Effector memory CD4-positive, alpha-beta T cell (primary cell): ENCODE results near the gene CHRDL1.

Source experiments
- DNase-seq, 3 donors: peaks; one replicate each; pipeline ENCODE4 v3.0.0-alpha.2; 2020
- H3K27ac ChIP-seq: 2 replicates; pipeline ENCODE4 v1.7.0; 2013; ENCODE audit warnings: mild to moderate bottlenecking, low read length, moderate library complexity; ENCODE audit not compliant: insufficient read depth, poor library complexity, severe bottlenecking
- H3K27me3 ChIP-seq: replicated peaks from 2 replicates; pipeline ENCODE4 v1.7.0; 2013; ENCODE audit warnings: mild to moderate bottlenecking, low read length; ENCODE audit not compliant: insufficient read depth, control insufficient read depth, poor library complexity, severe bottlenecking
- H3K36me3 ChIP-seq: 2 replicates; pipeline ENCODE4 v1.7.0; 2013; ENCODE audit warnings: mild to moderate bottlenecking, low read length, moderate library complexity; ENCODE audit not compliant: control insufficient read depth, insufficient read depth
- H3K4me1 ChIP-seq: 2 replicates; pipeline ENCODE4 v1.7.0; 2013; ENCODE audit warnings: low read length, mild to moderate bottlenecking; ENCODE audit not compliant: control insufficient read depth, insufficient read depth, poor library complexity, severe bottlenecking
- H3K4me3 ChIP-seq: 2 replicates; pipeline ENCODE4 v1.7.0; 2013; ENCODE audit warnings: low read length, low read depth, mild to moderate bottlenecking; ENCODE audit not compliant: insufficient read depth, poor library complexity, severe bottlenecking
- H3K9me3 ChIP-seq: 2 replicates; pipeline ENCODE4 v1.7.0; 2013; ENCODE audit warnings: mild to moderate bottlenecking, low read length, moderate library complexity; ENCODE audit not compliant: control insufficient read depth

Gene CHRDL1

DNA sequence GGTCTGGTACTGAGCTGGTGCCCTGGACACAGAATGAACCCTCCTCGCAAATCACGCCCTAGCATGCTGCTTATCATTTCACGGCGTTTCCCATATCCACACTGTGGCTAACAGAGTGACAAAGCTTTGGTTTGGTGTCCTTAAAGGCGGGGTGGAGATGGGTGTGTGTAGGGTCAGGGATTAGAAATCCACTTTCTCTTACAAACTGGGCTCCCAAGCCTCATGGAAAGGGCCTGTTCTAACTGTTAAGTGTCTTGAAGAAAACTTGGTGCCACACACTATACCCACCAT lies 735 bp upstream of the CHRDL1 start:
- Histone ChIP-seq H3K9me3 (no peaks in the 10 kb centered on the region), H3K36me3 (no peaks in the 10 kb centered on the region), H3K27ac (no peak overlapping the region), H3K4me1 (no peaks in the 10 kb centered on the region), H3K4me3 (no peak overlapping the region), H3K27me3 (no peaks in the 10 kb centered on the region)
- DNase-seq: no peak

DNA sequence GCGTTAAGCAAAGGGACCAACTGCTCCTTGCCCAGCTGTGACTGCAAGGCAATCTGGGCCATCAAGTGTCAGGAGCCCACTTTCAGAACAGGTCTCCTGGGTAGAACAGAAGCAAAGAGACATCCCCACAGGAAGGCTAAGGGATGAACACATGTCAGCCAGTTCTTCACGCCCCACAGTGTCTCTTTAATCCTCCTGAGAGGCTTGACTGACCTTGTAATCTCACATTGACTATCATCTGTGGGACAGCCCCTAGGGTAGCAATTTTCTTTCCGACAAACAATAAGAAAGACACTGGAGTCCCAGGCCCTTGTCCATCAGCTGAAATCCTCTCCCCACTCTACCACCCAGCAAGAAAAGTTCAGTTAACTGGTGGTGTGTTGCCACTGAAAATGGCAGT lies 1.0 kb downstream of the CHRDL1 start:
- Histone ChIP-seq H3K9me3 (no peaks in the 10 kb centered on the region), H3K27ac (no peak overlapping the region), H3K4me3 (no peak overlapping the region), H3K36me3 (no peaks in the 10 kb centered on the region), H3K4me1 (no peaks in the 10 kb centered on the region), H3K27me3 (no peaks in the 10 kb centered on the region)
- no peak for DNase-seq

GRCh38 chrX:110791071-110791470 lies 4.5 kb downstream of the CHRDL1 start:
- Histone ChIP-seq H3K36me3 (no peaks in the 10 kb centered on the region), H3K4me3 (no peak overlapping the region), H3K9me3 (no peaks in the 10 kb centered on the region), H3K4me1 (no peaks in the 10 kb centered on the region), H3K27me3 (no peaks in the 10 kb centered on the region), H3K27ac (no peak overlapping the region)
- no peak for DNase-seq

DNA sequence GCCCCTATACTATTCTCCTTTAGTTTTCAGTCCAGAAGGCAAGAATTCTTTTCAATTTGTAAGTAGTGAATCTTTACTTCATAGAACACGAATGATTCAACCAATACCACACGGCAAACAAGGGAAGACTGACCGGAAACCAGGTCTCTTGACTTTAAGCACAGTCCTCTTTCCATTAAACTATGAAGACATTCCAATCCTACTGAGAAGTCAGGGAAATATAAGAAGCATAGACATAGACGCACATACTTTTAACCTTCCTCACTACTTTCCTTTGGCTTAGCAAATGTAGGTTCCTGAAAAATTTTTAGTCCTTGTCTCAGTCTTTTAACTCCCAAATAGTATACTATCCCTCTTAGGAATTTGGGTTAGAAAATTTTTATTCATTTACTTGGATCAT lies 9.1 kb downstream of the CHRDL1 start:
- H3K4me1 ChIP-seq: no peaks in the 10 kb centered on the region
- H3K9me3 ChIP-seq: no peaks in the 10 kb centered on the region
- no peak for DNase-seq
- H3K4me3 ChIP-seq: no peak overlapping the region
- H3K36me3 ChIP-seq: no peaks in the 10 kb centered on the region
- H3K27ac ChIP-seq: no peak overlapping the region
- H3K27me3 ChIP-seq: no peaks in the 10 kb centered on the region

DNA sequence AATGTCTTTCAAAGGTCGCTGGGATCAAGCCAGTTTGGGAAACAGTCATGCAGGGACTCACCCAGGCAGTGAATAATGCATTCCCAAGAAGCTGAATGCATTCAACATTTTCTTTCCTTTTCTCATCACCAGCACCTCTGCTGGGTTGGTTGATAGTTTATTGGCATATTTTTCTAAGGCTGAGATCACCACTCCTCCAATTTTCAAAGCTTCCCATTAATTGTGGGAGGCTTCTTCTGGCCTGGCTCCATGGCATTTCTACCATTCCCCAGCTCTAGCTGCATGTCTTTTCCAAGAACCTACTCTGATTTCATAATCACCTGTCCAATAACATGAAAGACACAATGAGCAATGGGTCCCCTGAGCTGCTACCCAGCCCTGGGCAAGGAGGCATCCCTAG lies 35.8 kb downstream of the CHRDL1 start:
- DNase-seq: no peak
- Histone ChIP-seq H3K4me1 (no peaks in the 10 kb centered on the region), H3K9me3 (no peaks in the 10 kb centered on the region), H3K27ac (no peak overlapping the region), H3K36me3 (no peaks in the 10 kb centered on the region), H3K27me3 (no peaks in the 10 kb centered on the region), H3K4me3 (no peak overlapping the region)

GRCh38 chrX:110758781-110759422 lies 36.7 kb downstream of the CHRDL1 start:
- no peak for DNase-seq
- Histone ChIP-seq H3K4me3 (no peak overlapping the region), H3K27ac (no peak overlapping the region), H3K36me3 (no peaks in the 10 kb centered on the region), H3K4me1 (no peaks in the 10 kb centered on the region), H3K9me3 (no peaks in the 10 kb centered on the region), H3K27me3 (no peaks in the 10 kb centered on the region)

- Histone ChIP-seq H3K4me1 (no peaks in the 10 kb centered on the region), H3K9me3 (no peaks in the 10 kb centered on the region)
- DNase-seq: no peak
Observed at GRCh38 chrX:110755611-110756010, 40.0 kb downstream of the CHRDL1 start.

DNA sequence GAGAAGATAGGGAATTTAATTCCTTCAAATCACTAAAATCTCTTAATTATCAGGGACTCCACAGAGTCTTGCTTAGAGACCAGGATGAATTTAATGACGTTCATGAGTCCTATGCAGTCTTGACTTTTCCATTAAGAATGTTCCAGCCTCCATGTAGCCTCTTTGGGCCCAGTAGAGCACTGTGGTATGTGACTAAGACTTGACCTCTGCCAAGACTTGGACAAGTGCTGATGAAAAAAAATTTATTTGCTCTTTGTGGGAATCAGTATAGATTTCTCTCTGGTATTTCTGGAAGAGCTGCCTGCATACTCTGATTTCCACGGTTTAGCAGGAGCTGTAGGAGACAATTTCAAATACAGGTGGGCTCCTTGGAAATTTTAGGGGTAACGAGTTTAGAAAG lies 40.6 kb downstream of the CHRDL1 start:
- no peak overlapping the region for H3K4me3 ChIP-seq
- no peak for DNase-seq
- no peaks in the 10 kb centered on the region for H3K9me3 ChIP-seq
- H3K36me3 ChIP-seq: no peaks in the 10 kb centered on the region
- H3K27me3 ChIP-seq: no peaks in the 10 kb centered on the region
- no peaks in the 10 kb centered on the region for H3K4me1 ChIP-seq
- no peak overlapping the region for H3K27ac ChIP-seq

More at GRCh38 chrX:110755611-110756010, 40.0 kb downstream of the CHRDL1 start:
- Histone ChIP-seq H3K27ac (no peak overlapping the region), H3K4me3 (no peak overlapping the region), H3K27me3 (no peaks in the 10 kb centered on the region), H3K36me3 (no peaks in the 10 kb centered on the region)

- H3K36me3 ChIP-seq: no peaks in the 10 kb centered on the region
- DNase-seq: no peak
- no peak overlapping the region for H3K4me3 ChIP-seq
- H3K9me3 ChIP-seq: no peaks in the 10 kb centered on the region
- no peak overlapping the region for H3K27ac ChIP-seq
- H3K4me1 ChIP-seq: no peaks in the 10 kb centered on the region
- H3K27me3 ChIP-seq: no peaks in the 10 kb centered on the region
Observed at GRCh38 chrX:110750526-110751189, 45.0 kb downstream of the CHRDL1 start.

GRCh38 chrX:110748256-110748806 lies 47.3 kb downstream of the CHRDL1 start:
- H3K27me3 ChIP-seq: no peaks in the 10 kb centered on the region
- no peak for DNase-seq
- H3K27ac ChIP-seq: no peak overlapping the region
- H3K9me3 ChIP-seq: no peaks in the 10 kb centered on the region
- no peak overlapping the region for H3K4me3 ChIP-seq
- no peaks in the 10 kb centered on the region for H3K36me3 ChIP-seq
- H3K4me1 ChIP-seq: no peaks in the 10 kb centered on the region
